ENCODE measurements around the gene TNNC1. TPM values are rescaled to one million over a fixed set of nuclear protein-coding genes. Genes with fewer than 3 reads are reported as not detected.

Gene TNNC1
- 0.74 and 1.3 TPM in 2 replicates for total RNA-seq

GRCh38 chr3:52453496-52454249 lies at the start of gene TNNC1:
Gene TNNC1, minus strand, starts transcription at chr3:52454041. Its CDS starts 26 bp downstream, at chr3:52454015.
- intact Hi-C loops (cut with micrococcal nuclease): loop anchor here (2.0 to 10.0 kb wide), 2 partner anchors 397 to 591 kb away; partner anchors contain the start of genes DUSP7 and SFMBT1

- intact Hi-C loops (cut with micrococcal nuclease): no loop called here
Observed at GRCh38 chr3:52502808-52503350, 49.0 kb upstream of the TNNC1 start.

GRCh38 chr3:52502001-52502400 lies 48.2 kb upstream of the TNNC1 start:
- intact Hi-C loops (cut with micrococcal nuclease): no loop called here

DNA sequence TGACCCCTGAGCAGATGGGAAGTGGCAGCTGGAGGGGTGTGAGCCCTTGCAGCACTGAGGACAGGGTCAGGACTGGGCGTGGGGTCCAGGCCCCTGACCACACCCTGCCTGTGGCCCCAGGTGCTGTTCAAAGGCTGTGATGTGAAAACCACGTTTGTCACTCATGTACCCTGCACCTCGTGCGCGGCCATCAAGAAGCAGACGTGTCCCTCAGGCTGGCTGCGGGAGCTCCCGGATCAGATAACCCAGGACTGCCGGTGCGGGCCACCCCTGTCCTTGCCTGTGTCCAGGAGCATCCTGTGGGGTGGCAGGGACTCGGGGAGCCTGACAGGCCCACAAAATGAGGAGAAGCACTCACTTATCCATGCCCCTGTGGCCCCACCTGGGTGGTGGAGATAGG lies 47.2 kb upstream of the TNNC1 start:
- intact Hi-C loops (cut with micrococcal nuclease): no loop called here

- intact Hi-C loops (cut with micrococcal nuclease): no loop called here
Observed at GRCh38 chr3:52498137-52499054, 44.6 kb upstream of the TNNC1 start.

- intact Hi-C loops (cut with micrococcal nuclease): no loop called here
Observed at GRCh38 chr3:52495777-52496602, 42.1 kb upstream of the TNNC1 start.

GRCh38 chr3:52494886-52495495 lies 41.1 kb upstream of the TNNC1 start, which contains the start of gene STAB1:
Gene STAB1, plus strand, starts transcription at chr3:52495338. Its CDS starts 76 bp downstream, at chr3:52495414.
- intact Hi-C loops (cut with micrococcal nuclease): no loop called here

GRCh38 chr3:52494445-52494844 lies 40.6 kb upstream of the TNNC1 start:
- intact Hi-C loops (cut with micrococcal nuclease): no loop called here

DNA sequence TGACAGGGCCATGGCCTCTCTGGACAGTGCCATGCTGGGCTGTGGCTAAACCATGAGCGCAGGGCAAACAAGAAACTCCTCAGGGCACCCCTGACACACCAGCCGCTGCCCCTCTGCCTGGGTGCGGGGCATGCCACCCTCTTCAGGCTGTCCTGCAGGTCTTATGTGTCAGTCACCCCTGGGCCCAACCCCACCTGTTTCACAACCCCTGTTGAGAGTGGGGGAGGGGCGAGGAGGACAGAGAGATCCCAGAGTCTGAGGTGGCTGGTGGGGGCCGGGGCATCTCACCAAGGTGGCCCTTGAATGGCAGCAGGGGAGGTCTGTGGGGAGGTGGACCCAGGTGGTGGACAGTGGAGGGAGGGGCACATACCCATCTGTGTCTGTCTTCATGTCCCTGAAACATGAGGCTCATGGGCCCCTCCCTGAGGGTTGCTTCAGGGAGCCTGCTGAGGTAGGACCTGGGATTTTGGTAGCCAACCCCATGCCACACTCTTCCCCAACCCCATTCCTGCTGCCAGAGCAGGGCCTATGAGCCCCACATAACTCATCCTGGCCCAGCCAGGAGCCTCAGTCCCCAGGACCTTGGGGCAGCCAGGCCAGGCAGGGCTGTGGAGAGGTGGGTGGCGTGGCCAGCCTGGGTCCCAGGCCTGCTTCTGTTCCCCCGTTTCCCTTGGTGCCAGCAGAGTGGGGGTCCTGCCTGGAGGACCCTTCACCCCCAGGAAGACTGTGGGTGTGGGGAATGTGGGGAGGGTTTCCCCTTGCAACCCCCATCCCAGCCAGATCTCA lies 39.6 kb upstream of the TNNC1 start:
- intact Hi-C loops (cut with micrococcal nuclease): no loop called here

DNA sequence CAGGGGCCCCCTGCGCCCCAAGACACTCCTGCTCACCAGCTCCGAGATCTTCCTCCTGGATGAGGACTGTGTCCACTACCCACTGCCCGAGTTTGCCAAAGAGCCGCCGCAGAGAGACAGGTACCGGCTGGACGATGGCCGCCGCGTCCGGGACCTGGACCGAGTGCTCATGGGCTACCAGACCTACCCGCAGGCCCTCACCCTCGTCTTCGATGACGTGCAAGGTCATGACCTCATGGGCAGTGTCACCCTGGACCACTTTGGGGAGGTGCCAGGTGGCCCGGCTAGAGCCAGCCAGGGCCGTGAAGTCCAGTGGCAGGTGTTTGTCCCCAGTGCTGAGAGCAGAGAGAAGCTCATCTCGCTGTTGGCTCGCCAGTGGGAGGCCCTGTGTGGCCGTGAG lies 38.2 kb upstream of the TNNC1 start:
- intact Hi-C loops (cut with micrococcal nuclease): no loop called here

DNA sequence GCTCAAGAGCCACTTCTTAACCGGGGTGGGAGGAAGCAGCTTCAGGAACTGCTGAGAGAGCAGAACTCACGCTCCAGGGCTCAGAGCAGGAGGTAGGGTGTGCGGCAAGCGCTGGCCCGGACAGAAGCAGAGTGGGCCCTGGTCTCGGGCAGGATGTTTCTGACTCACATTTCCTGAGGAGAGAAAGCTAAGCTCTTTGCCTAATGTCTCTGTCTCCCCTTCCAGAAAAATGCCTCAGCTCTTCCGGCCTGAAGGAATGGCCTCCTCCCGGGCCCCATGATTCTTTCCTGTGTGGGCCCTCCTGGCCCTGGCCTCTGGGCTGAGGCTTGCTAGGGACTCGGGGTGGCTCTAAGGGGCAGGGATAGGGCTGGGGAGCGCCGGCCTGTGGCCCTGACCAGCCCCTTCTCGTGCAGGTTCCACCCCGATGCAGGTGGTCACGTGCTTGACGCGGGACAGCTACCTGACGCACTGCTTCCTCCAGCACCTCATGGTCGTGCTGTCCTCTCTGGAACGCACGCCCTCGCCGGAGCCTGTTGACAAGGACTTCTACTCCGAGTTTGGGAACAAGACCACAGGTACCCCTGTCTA lies 37.2 kb upstream of the TNNC1 start:
- intact Hi-C loops (cut with micrococcal nuclease): no loop called here

DNA sequence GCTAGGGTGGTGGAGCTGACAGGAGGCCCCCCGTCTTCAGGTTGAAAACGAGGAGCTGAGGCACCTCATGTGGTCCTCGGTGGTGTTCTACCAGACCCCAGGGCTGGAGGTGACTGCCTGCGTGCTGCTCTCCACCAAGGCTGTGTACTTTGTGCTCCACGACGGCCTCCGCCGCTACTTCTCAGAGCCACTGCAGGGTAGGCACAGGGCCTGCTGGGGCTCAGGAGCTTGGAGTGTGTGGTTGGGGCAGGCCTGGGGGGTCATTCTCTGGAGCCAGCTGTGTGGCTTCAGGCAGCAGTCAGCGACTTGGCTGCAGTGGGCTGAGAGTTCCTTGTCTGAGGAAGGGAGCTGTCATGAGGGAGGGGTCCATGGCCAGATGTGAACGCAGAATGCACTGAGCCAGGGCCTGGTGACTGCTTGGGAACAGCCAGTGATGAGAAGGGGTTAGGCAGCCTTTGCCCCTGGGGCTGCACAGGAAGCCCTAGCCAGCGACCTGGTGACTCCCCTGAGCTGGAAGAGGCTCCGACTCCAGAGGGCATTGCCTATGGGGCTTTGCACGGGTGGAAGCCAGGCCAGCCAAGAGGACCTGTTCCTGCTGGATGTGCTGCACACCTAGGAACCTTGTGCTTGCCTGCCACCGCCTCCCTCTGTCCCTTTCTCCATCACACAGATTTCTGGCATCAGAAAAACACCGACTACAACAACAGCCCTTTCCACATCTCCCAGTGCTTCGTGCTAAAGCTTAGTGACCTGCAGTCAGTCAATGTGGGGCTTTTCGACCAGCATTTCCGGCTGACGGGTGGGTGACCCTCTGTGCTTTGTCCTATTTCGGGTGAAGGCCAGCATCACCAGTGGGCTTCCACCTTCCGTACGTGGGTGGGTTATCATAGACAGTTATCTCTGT lies 36.4 kb upstream of the TNNC1 start:
- intact Hi-C loops (cut with micrococcal nuclease): no loop called here

- intact Hi-C loops (cut with micrococcal nuclease): no loop called here
Observed at GRCh38 chr3:52489453-52489852, 35.6 kb upstream of the TNNC1 start.

DNA sequence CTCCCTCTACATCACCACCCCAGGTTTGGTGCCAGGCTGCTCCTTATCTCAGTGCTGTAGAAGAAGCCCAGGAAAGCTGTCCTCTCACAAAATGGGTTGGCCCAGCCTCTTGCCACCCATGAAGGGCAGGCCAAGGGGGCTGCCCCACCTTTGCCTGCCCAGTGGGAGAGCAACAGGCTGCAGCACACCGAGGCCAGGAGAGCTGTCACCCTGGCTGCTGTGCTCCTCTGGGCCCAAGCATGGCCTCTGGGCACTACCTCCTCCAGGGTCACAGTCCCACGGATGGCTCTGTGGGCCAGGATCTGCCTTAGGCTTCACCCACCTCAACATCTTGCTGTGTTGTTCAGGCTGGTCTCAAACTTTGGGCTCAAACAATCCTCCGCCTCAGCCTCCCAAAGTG lies 34.9 kb upstream of the TNNC1 start:
- intact Hi-C loops (cut with micrococcal nuclease): no loop called here

GRCh38 chr3:52487788-52488691 lies 34.2 kb upstream of the TNNC1 start:
- intact Hi-C loops (cut with micrococcal nuclease): no loop called here

- intact Hi-C loops (cut with micrococcal nuclease): no loop called here
Observed at GRCh38 chr3:52487050-52487787, 33.4 kb upstream of the TNNC1 start.

All from T-helper 1 cell treated with Interleukin-12 subunit alpha and Interleukin-12 subunit beta and Interleukin-4 antibody, amounts not matched to agents 30 ng/mL and 1 ng/mL, for 36 hours (primary cell).